NCI-H2029 treated with DMSO at 0.1 percent for 48 hours (cell line): ENCODE results near the gene SCN8A.
"Not testable (repeated sequence)": the region's sequence is repeated elsewhere in the genome, so short reads cannot be mapped to it uniquely, and the experiment has no call there.

Experiments
- DNase-seq: peaks from one replicate; lab custom pipeline; 2025; lab: John Stamatoyannopoulos, UW

Gene SCN8A

DNA sequence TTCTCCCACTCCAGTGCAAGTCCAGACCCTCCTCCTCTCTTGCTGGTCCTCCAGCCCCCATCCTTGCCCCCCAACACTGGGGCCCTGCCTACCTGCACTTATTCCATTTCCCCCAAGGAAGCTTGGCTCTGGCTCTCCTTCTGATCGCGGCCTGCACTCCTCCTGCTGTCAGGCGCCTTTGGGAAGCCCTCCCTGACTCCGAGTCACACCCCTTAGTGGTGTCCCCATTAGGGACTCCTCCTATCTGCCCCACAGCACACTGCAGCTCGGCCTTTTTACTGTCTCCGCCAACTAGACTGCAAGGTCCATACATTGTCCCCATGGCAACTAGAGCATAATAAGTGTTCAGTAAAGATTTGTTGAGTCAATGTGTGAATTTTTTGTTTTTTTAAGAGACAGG lies 224.5 kb downstream of the SCN8A start:
- no peak for DNase-seq

DNA sequence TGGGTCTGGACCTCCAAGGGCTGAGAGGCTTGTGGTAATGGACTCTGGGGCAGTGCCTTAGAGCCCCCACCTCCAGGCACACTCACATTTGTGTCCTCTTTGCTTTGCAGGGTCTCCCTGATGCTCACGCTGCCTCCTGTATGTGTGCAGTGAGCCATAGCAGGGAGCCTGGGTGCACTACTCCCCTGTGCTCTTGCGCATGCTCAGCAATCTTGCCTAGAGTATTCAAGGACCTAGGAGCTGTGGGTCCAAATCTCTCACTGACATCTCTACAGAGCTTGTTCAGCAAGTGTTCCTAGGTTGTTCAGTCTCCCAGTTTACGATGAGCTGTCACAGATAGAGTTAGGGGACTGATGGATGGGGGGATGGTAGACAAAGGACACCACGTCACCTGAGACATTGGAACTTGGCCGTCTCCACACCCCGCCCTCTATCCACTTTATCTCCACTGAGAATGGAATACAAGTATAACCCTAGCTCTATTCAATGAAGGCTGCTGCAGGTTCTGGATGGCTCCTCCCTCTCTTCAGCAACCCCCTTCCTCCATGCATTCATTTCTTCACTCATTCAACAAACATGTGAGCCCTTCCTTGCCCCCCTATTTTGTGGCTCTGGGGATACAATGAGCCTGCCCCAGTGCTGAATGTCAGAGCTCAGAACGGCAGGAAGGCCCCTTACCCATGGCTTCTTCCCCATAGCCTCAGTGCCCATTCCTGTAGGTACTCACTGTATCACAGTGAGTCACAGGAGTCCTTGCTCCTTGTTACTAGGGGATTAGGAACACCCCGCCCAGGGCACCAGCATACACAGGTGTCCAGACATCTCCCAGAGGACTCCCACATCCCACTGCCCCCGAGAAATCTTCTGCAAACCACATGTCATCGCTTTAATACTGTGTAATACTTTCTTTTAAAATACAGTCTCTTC lies 226.3 kb downstream of the SCN8A start:
- DNase-seq: no peak

GRCh38 chr12:51818086-51818485 lies 227.1 kb downstream of the SCN8A start:
- DNase-seq: no peak

GRCh38 chr12:51818566-51819300 lies 227.7 kb downstream of the SCN8A start:
- DNase-seq: no peak

GRCh38 chr12:51819736-51820525 lies 228.9 kb downstream of the SCN8A start:
- DNase-seq: peak; percentile 56

DNA sequence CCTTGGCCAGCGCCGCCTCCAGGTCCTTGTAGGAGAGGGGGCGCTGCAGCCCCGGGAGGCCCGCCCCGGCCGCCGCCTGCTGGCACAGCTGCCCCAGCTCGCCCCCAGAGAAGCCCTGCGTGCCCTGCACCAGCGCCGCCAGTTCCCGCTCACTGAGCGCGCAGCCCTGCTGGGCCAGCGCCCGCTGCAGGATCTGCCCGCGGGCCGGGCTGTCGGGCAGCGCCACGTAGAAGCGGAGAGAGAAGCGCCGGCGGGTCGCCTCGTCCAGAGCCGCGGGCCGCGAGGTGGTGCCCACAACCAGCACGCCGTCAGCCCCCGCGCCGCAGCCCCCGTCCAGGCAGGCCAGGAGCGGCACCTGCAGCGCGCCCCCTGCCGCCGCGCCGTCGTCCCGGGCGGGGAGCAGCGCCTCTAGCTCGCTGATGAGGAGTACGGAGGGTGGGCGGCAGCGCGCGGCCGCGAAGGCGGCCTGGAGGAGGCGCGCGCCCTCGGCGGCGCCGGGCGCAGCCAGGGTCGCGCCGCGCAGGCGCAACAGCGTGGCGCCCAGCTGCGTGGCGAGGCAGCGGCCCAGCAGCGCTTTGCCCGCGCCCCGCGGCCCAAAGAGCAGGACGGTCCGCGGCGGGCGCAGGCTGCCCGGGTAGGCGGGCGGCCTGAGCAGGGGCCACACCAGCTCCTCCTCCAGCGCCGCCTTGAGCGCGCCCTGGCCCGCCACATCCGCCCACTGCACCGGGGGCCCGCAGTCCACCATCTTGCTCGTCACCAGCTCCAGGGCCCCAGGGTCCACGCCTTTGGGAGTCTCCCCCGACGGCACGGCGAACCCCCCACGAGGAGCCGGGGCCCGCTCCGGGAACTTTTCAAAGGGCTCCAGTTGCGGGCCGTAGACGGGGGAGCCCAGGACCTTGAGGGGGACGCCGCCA lies 229.8 kb downstream of the SCN8A start:
- DNase-seq: no peak

DNA sequence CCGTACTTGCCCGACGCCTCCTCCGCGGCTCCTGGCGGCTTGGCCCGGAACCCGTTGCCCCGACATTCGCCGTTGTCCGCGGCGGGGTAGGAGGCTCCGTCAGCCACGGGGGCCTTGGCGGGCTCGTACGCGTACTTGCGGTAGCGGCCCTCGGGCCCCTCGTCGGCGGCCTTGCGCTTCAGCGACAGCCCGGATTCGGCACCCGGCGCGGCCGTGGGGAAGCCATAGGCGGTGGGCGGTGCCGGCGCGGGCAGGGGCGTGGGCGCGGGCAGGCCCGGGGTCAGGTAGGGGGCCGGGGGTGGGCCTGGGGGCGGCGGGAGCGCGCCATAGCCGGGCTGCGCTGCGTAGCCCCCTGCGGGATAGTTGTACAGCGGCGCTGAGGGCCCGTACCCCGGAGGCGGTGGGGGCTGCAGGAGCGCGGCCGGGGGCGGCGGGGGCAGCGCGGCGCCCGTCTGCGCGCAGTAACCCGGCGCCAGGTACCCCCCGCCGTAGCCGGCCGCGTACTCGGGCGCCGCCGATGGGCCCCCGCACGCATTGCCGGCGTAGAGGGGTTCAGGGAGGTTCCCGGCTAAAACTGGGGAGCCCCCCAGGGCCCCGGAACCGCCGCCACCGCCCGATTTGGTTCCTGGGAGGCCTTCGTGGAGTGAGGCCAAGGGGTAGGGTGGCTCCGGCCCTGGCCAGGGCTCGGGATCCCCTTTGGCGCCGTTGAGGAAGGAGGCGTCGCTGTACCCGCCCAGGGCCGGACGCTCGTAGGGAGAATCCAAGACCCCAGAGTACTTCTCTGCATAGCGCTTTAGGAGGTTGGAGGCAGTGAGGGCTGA lies 230.6 kb downstream of the SCN8A start:
- no peak for DNase-seq

- no peak for DNase-seq
Measured at GRCh38 chr12:51822261-51822616, 231.2 kb downstream of the SCN8A start.

- DNase-seq: no peak
Measured at GRCh38 chr12:51822956-51823355, 231.9 kb downstream of the SCN8A start.

- DNase-seq: peak; percentile 76
Measured at GRCh38 chr12:51823875-51824565, 233.0 kb downstream of the SCN8A start.

GRCh38 chr12:51825216-51825615 lies 234.2 kb downstream of the SCN8A start:
- DNase-seq: no peak

DNA sequence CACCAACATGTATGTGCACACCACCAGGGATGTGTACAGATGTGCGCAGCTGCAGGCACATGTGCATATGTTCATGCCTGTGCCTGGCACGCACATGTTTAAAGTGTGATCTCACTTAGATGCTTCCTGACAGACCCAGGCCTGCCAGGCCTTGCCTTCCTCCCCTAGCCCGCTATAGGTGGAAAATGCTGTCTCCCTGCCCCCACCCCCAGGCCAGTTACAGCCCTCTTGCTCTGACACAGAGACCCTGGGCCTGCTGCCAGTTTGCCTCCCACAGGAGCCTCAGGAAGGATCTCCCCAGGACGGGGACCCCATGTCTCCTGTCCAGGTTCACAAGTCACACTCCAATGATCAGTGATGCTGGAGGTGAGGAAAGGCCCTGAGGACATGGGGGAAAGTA lies 235.8 kb downstream of the SCN8A start:
- DNase-seq: no peak

DNA sequence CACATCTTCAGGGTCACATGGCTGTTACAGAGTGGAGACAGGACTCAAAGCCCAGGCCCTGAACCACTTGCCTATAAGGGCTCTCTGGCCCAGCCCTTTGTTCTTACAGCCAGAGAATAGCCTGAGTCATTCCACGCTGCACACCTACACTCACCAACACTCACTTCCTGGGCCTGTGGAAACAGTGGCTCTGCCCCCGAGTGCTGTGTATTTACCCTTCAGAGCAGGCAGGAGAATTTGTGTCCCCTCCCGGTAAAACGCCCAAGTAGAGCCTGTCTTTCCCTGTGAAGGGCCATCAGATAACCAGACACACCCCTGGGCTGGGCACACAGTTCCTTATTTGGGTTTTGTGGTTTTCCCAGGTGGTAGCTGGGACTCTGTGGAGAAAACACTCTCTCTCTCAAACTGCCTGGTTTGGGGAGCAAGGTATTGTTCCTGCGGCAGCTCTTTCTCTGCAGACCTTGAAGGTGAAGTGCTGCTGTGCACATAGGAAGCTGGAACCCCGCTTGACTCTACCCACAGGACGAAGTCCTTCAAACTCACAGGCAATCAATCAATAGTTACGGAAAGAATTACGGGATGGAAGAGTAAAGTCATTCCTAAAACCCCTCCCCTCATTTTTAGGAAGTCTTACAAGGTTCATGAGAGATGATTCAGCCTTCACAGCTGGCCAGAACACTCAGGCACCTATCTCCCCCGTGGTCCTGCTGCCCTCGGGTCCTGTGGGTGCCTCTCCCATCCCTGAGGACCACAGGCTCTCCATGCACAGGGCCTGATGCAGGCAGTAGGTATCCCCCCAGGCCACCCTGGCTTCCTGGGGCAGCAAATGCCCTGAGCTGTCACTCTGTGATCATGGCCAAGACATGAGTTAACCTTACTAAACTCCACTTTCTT lies 237.1 kb downstream of the SCN8A start:
- DNase-seq: no peak

GRCh38 chr12:51829011-51829481 lies 238.0 kb downstream of the SCN8A start:
- no peak for DNase-seq

DNA sequence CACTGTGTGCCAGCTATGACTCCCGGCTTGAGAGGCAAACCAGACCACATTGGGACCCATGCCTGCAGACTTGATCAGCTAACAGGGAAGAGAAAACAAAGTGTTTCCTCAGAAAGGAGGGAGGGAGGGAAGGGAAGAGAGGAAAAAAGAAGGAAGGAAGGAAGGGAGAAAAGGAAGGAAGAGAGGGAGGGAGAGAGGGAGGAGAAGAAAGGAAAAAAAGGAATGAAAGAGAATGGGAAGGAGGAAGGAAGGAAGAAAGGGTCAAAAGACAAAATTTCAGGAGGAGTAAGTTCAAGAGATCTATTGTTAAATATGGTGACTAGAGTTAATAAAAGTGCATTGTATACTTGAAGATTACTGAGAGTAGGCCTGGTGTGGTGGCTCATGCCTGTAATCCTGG lies 238.6 kb downstream of the SCN8A start:
- no peak for DNase-seq

- DNase-seq: not testable (repeated sequence)
Measured at GRCh38 chr12:51831817-51832216, 240.8 kb downstream of the SCN8A start.

DNA sequence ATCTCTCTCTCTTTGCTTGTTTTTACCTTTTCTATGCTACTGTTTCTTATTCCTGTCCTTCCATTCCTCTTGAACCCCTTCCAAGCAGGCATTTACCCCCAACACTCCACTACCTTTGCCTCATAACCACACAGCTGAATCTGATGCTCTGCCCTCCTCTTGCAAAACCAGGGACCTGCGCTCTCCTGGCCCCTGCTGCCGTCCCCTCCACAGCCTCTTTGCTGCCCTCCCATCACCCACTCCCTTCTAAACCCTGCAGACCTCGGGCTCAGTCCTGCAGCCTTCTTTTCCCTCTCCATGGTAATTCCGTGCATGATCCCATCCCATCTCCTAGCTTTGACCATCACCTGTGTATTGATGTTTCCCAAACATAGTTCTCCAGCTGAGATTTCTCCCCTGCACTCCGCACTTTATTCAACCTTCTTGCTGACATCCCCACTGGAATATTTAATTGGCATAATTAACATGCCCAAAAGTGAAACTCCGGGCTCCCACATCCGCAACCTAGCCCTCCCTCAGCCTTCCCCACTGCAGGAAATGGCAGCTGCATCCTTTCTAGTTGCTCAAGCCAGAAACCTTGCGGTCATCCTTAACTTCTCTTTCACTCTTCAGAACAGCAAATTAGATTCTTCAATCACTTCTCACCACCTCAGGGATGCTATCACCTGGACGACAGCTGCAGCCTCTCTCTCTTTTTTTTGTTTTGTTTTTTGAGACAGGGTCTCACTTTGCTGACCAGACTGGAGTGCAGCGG lies 241.5 kb downstream of the SCN8A start:
- DNase-seq: no peak
